Measurements from ENCODE around the gene GDF7.
A peak's percentile ranks its signal among the peaks of the same experiment; 100 is the strongest.

Gene GDF7

GRCh38 chr2:20682167-20682920 is 15.4 kb downstream of the GDF7 start:
- no peak for DNase-seq
- Mint-ChIP-seq H3K27ac (no peak overlapping the region), H3K4me3 (no peak overlapping the region), H3K4me1 (no peaks in the 10 kb centered on the region), H3K27me3 (no peaks in the 10 kb centered on the region), H3K9me3 (no peaks in the 10 kb centered on the region)
- no peak for ATAC-seq

GRCh38 chr2:20684581-20685063 is 17.7 kb downstream of the GDF7 start:
- Mint-ChIP-seq H3K9me3 (no peaks in the 10 kb centered on the region), H3K4me3 (no peak overlapping the region), H3K4me1 (no peaks in the 10 kb centered on the region), H3K27ac (no peak overlapping the region), H3K27me3 (no peaks in the 10 kb centered on the region)
- DNase-seq (no peak), ATAC-seq (no peak)

- H3K27me3 Mint-ChIP-seq: no peaks in the 10 kb centered on the region
- no peaks in the 10 kb centered on the region for H3K4me1 Mint-ChIP-seq
- H3K27ac Mint-ChIP-seq: peak overlapping the region in 1 of 2 donors; percentile 34
These were observed 20.4 kb downstream of the GDF7 start for GRCh38 chr2:20687260-20687832.

GRCh38 chr2:20689428-20690264 is 22.7 kb downstream of the GDF7 start:
- no peak for DNase-seq
- Mint-ChIP-seq H3K27ac (no peak overlapping the region), H3K9me3 (no peaks in the 10 kb centered on the region), H3K27me3 (no peaks in the 10 kb centered on the region), H3K4me1 (no peaks in the 10 kb centered on the region), H3K4me3 (no peak overlapping the region)
- no peak for ATAC-seq

More at GRCh38 chr2:20687260-20687832, 20.4 kb downstream of the GDF7 start:
- no peak overlapping the region for H3K4me3 Mint-ChIP-seq
- ATAC-seq (no peak), DNase-seq (no peak)
- no peaks in the 10 kb centered on the region for H3K9me3 Mint-ChIP-seq

GRCh38 chr2:20691076-20691734 is 24.3 kb downstream of the GDF7 start:
- H3K9me3 Mint-ChIP-seq: no peaks in the 10 kb centered on the region
- H3K27ac Mint-ChIP-seq: no peak overlapping the region
- no peaks in the 10 kb centered on the region for H3K27me3 Mint-ChIP-seq
- H3K4me3 Mint-ChIP-seq: no peak overlapping the region
- DNase-seq: no peak
- no peak for ATAC-seq
- H3K4me1 Mint-ChIP-seq: no peaks in the 10 kb centered on the region

GRCh38 chr2:20692081-20692480 is 25.1 kb downstream of the GDF7 start:
- no peaks in the 10 kb centered on the region for H3K9me3 Mint-ChIP-seq
- ATAC-seq (no peak), DNase-seq (no peak)
- no peaks in the 10 kb centered on the region for H3K4me1 Mint-ChIP-seq
- H3K27ac Mint-ChIP-seq: no peak overlapping the region
- H3K27me3 Mint-ChIP-seq: no peaks in the 10 kb centered on the region
- no peak overlapping the region for H3K4me3 Mint-ChIP-seq

GRCh38 chr2:20693317-20693716 is 26.4 kb downstream of the GDF7 start:
- Mint-ChIP-seq H3K4me1 (no peaks in the 10 kb centered on the region), H3K27ac (no peak overlapping the region), H3K4me3 (no peak overlapping the region), H3K9me3 (no peaks in the 10 kb centered on the region), H3K27me3 (no peaks in the 10 kb centered on the region)
- no peak for ATAC-seq
- no peak for DNase-seq

- Mint-ChIP-seq H3K4me1 (peaks cover 5% of the 10 kb centered on the region), H3K27me3 (no peaks in the 10 kb centered on the region), H3K9me3 (no peaks in the 10 kb centered on the region), H3K27ac (no peak overlapping the region), H3K4me3 (no peak overlapping the region)
- DNase-seq: no peak
- no peak for ATAC-seq
These were observed 29.4 kb downstream of the GDF7 start for GRCh38 chr2:20696366-20696765.

GRCh38 chr2:20697322-20697934 is 30.5 kb downstream of the GDF7 start:
- no peak for DNase-seq
- peaks cover 5% of the 10 kb centered on the region for H3K4me1 Mint-ChIP-seq
- no peaks in the 10 kb centered on the region for H3K27me3 Mint-ChIP-seq
- no peak overlapping the region for H3K27ac Mint-ChIP-seq
- no peak overlapping the region for H3K4me3 Mint-ChIP-seq
- H3K9me3 Mint-ChIP-seq: no peaks in the 10 kb centered on the region
- no peak for ATAC-seq

- DNase-seq (no peak), ATAC-seq (no peak)
- peaks cover 5% of the 10 kb centered on the region for H3K4me1 Mint-ChIP-seq
- H3K27me3 Mint-ChIP-seq: no peaks in the 10 kb centered on the region
- H3K27ac Mint-ChIP-seq: no peak overlapping the region
- no peaks in the 10 kb centered on the region for H3K9me3 Mint-ChIP-seq
- no peak overlapping the region for H3K4me3 Mint-ChIP-seq
These were observed 32.1 kb downstream of the GDF7 start for GRCh38 chr2:20698916-20699613.

- peaks cover 5% of the 10 kb centered on the region for H3K4me1 Mint-ChIP-seq
- no peaks in the 10 kb centered on the region for H3K9me3 Mint-ChIP-seq
- no peak for ATAC-seq
These were observed 35.6 kb downstream of the GDF7 start for GRCh38 chr2:20702563-20702962.

GRCh38 chr2:20704886-20705285 is 37.9 kb downstream of the GDF7 start:
- ATAC-seq: no peak
- Mint-ChIP-seq H3K4me3 (no peak overlapping the region), H3K27ac (no peak overlapping the region), H3K27me3 (no peaks in the 10 kb centered on the region), H3K9me3 (no peaks in the 10 kb centered on the region), H3K4me1 (peaks cover under 1% of the 10 kb centered on the region)
- no peak for DNase-seq

More at GRCh38 chr2:20702563-20702962, 35.6 kb downstream of the GDF7 start:
- no peaks in the 10 kb centered on the region for H3K27me3 Mint-ChIP-seq
- DNase-seq: no peak
- H3K4me3 Mint-ChIP-seq: no peak overlapping the region
- no peak overlapping the region for H3K27ac Mint-ChIP-seq

- Mint-ChIP-seq H3K27me3 (no peaks in the 10 kb centered on the region), H3K4me1 (no peaks in the 10 kb centered on the region), H3K9me3 (no peaks in the 10 kb centered on the region), H3K4me3 (no peak overlapping the region), H3K27ac (no peak overlapping the region)
- DNase-seq (no peak), ATAC-seq (no peak)
These were observed 39.3 kb downstream of the GDF7 start for GRCh38 chr2:20706217-20706616.

- no peak overlapping the region for H3K27ac Mint-ChIP-seq
These were observed 39.8 kb downstream of the GDF7 start for GRCh38 chr2:20706786-20707185.

GRCh38 chr2:20707601-20708000 is 40.7 kb downstream of the GDF7 start:
- no peaks in the 10 kb centered on the region for H3K27me3 Mint-ChIP-seq
- H3K4me1 Mint-ChIP-seq: no peaks in the 10 kb centered on the region
- DNase-seq (no peak), ATAC-seq (no peak)
- H3K9me3 Mint-ChIP-seq: peaks cover 0 to 3% of the 10 kb centered on the region in 2 donors
- H3K27ac Mint-ChIP-seq: no peak overlapping the region
- H3K4me3 Mint-ChIP-seq: no peak overlapping the region

More at GRCh38 chr2:20706786-20707185, 39.8 kb downstream of the GDF7 start:
- no peaks in the 10 kb centered on the region for H3K4me1 Mint-ChIP-seq
- ATAC-seq: no peak
- H3K9me3 Mint-ChIP-seq: no peaks in the 10 kb centered on the region
- DNase-seq: no peak
- H3K27me3 Mint-ChIP-seq: no peaks in the 10 kb centered on the region
- no peak overlapping the region for H3K4me3 Mint-ChIP-seq

Data from stimulated activated naive CD8-positive, alpha-beta T cell treated with anti-CD3 and anti-CD28 coated beads, Interleukin-15, amount 100 ng/mL, for 72 hours (primary cell).